Stimulated activated naive B cell treated with anti-CD40 and anti-IgM and Interleukin-4, amounts not matched to agents 10 μg/mL and 1 μg/mL and 100 μg/mL, for 72 hours (primary cell): ENCODE measurements around the gene SLC5A10.
A peak's percentile ranks its signal among the peaks of the same experiment; 100 is the strongest.
"Not testable (repeated sequence)": the region's sequence is repeated elsewhere in the genome, so short reads cannot be mapped to it uniquely, and the experiment has no call there.

Experiments
- ATAC-seq, 2 donors: fragments of 150-1000 bp; cut with Tn5 transposase; replicated peaks; 2 replicates each; pipeline ENCODE4 v1.10.0; 2021; ENCODE audit warnings: moderate library complexity in 1 of 2
- DNase-seq: peaks from one replicate; pipeline ENCODE4 v3.0.0; 2021
- H3K27ac Mint-ChIP-seq: one replicate; pipeline ENCODE4 v1.8.0; 2022; ENCODE audit warnings: mild to moderate bottlenecking, mixed read lengths
- H3K27me3 Mint-ChIP-seq, 2 donors: one replicate each; pipeline ENCODE4 v1.8.0; 2022; ENCODE audit warnings: mixed read lengths in 2 of 2
- H3K36me3 Mint-ChIP-seq, 2 donors: one replicate each; pipeline ENCODE4 v1.8.0; 2022; ENCODE audit warnings: mixed read lengths in 2 of 2, mild to moderate bottlenecking in 1 of 2
- H3K4me1 Mint-ChIP-seq, 2 donors: one replicate each; pipeline ENCODE4 v1.8.0; 2022; ENCODE audit warnings: mixed read lengths in 2 of 2, mild to moderate bottlenecking in 1 of 2
- H3K4me3 Mint-ChIP-seq, 2 donors: one replicate each; pipeline ENCODE4 v1.8.0; 2022; ENCODE audit warnings: mild to moderate bottlenecking in 2 of 2, mixed read lengths in 2 of 2, moderate library complexity in 1 of 2
- H3K9me3 Mint-ChIP-seq, 2 donors: one replicate each; pipeline ENCODE4 v1.8.0; 2022; ENCODE audit warnings: mixed read lengths in 2 of 2, mild to moderate bottlenecking in 1 of 2

SLC5A10 gene

DNA sequence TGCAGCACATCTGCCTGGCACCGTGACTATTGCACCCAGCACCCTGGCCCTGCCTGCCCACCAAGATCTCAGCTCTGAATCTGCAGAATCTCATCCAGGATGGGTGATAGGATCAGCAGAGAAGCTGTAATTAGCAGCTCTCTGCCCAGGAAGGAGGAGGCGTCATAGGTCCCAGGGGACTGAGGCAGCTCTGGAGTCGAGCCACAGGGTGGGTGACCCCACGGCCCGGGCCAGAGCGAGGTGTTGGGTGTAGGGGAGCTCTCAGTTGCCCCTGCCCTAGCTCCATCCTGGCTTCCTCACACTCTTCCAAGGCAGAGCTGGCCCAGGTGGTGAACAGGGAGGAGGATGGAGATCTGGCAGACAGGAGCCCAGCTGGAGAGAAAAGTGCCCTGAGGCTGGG is 70.8 kb downstream of the SLC5A10 start:
- ATAC-seq (no peak), DNase-seq (no peak)
- Mint-ChIP-seq H3K4me1 (peaks cover 26 to 31% of the 10 kb centered on the region in 2 donors), H3K27ac (peak overlapping the region; percentile 52), H3K27me3 (no peaks in the 10 kb centered on the region), H3K4me3 (no peak overlapping the region), H3K9me3 (no peaks in the 10 kb centered on the region), H3K36me3 (peaks cover 21 to 43% of the 10 kb centered on the region in 2 donors)

- Mint-ChIP-seq H3K36me3 (peaks cover 21 to 43% of the 10 kb centered on the region in 2 donors), H3K27ac (peak overlapping the region; percentile 52), H3K9me3 (no peaks in the 10 kb centered on the region), H3K4me1 (peaks cover 26 to 28% of the 10 kb centered on the region in 2 donors), H3K27me3 (no peaks in the 10 kb centered on the region), H3K4me3 (no peak overlapping the region)
- ATAC-seq (no peak), DNase-seq (no peak)
Observed at GRCh38 chr17:19023209-19023999, 71.4 kb downstream of the SLC5A10 start.

DNA sequence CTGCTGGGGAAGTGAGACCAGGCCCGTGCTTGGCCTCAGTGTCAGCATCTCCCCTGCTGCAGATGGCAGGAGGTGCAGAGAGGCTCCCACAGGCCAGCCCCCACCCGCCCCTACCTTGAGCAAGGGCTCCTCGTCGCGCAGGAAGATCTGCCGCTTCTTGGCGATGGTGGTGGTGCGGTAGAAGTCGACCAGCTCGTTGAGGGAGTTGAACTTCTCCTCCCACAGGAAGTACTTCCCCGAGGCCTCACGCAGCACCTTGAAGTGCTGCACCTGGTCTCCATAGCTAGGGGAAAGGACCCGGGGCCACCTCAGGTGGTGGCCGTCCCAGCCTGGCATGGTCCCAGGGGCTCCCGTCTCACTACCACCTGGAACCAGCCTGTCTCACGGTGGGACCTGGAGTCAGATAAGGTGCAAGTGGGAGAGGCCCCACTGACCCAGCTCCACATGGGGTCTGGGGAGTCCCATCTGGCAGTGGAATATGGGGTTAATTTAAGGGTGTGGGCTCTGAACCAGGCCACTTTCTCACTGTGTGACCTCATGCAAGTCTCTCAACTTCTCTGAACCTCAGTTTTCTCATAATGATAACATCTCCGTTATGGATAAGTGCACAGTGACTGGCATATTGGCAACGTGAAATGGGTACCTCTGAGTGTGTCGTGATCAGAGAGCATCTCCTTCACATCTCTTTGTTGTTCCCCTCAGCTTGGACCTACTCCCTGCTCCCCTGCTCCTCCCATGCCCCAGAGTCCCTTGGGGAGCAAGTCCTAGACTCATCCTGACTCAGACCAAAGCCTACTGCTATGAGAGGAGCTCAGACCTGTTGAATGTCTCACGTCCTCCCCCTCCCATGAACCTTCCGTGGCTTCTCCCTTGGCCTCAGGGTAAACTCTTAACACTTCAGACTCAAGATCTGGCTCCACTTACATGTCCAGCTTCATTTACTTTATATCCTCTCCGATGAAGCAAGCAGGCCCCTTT is 72.4 kb downstream of the SLC5A10 start:
- DNase-seq (no peak), ATAC-seq (peak in 1 of 2 donors; percentile 20)
- Mint-ChIP-seq H3K27ac (no peak overlapping the region), H3K4me1 (peaks cover 19 to 20% of the 10 kb centered on the region in 2 donors), H3K9me3 (no peaks in the 10 kb centered on the region), H3K27me3 (no peaks in the 10 kb centered on the region), H3K36me3 (peaks cover 15 to 39% of the 10 kb centered on the region in 2 donors), H3K4me3 (no peak overlapping the region)

- not testable (repeated sequence) for H3K27me3 Mint-ChIP-seq, DNase-seq, H3K27ac Mint-ChIP-seq
Observed at GRCh38 chr17:19028671-19029070, 76.7 kb downstream of the SLC5A10 start.

DNA sequence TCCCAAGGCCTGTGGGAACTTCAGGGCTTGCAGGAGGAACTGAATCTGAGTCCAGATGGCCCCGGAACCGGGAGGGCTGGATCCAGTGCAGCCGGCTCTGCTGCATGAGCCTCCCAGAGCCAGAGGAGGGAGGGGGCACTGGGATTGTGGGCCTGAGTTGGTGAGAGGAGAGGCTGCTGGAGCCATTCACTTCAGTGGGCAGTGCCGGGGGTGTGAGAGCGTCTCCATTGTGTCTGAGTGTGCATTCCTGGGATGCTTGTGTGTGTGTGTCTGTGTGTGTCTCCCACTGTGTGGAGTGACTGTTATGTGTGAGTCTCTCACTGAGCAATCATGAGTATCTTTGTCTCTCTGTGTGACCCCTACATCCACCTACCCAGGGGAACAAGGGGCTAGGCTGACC is 77.8 kb downstream of the SLC5A10 start:
- H3K9me3 Mint-ChIP-seq, H3K4me1 Mint-ChIP-seq, H3K4me3 Mint-ChIP-seq, DNase-seq, ATAC-seq, H3K27ac Mint-ChIP-seq, H3K27me3 Mint-ChIP-seq, H3K36me3 Mint-ChIP-seq: not testable (repeated sequence)

More at GRCh38 chr17:19028671-19029070, 76.7 kb downstream of the SLC5A10 start:
- not testable (repeated sequence) for H3K9me3 Mint-ChIP-seq, H3K4me1 Mint-ChIP-seq, ATAC-seq, H3K4me3 Mint-ChIP-seq
- H3K36me3 Mint-ChIP-seq, result peaks cover 3 to 11% of the 10 kb centered on the region in 2 donors

DNA sequence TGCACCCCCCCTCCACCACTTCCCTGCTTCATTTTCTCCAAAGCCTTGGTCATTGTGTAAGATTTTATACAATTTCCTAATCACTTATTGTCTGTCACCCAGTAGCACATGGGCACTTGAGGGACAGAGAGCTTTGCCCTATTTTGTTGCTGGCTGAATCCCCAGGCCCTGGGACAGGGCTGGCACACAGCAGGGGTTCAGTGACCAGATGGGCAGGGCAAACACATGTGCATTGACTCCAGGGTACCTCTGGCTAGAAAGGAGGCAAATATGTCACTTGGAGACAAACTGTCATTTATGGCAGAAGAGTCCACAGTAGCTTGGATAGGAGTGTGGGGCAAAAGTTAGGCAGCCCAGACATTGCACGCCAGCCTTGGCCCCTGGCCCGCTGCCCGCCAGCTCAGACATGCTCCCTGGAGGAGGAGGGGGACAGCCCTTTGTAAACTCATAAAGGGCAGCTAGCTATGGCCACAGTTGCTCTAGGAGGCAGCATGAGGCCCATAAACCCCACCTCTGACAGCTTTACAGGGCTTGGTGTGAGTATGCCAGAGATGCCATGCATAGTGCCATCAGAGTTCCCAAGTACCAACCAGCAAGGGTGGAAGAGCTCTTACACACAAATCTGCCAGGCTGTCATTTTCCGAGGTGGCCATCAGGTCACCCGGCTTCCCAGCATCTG is 78.9 kb downstream of the SLC5A10 start:
- not testable (repeated sequence) for H3K4me1 Mint-ChIP-seq, ATAC-seq, DNase-seq, H3K36me3 Mint-ChIP-seq, H3K27me3 Mint-ChIP-seq, H3K9me3 Mint-ChIP-seq, H3K27ac Mint-ChIP-seq, H3K4me3 Mint-ChIP-seq

DNA sequence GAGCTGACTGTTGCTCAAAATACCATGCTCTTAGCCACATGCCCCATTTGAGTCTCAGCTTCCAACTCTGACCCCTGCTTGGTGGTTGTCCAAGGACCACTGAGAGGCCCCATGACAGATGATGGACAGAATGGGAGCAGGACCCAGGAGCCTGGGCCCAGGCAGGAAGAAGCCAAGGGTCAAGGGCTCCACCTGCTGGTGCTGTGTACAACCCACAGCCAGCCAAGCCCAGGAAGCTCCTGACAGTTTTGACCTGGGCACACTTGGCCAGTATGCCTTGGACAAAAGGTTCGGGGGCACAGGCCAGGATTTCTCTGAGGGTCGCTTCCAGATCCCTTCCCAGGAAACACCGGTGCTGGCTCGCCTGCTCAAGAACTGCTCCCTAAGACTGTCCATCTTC is 79.8 kb downstream of the SLC5A10 start:
- not testable (repeated sequence) for H3K36me3 Mint-ChIP-seq, H3K4me3 Mint-ChIP-seq, H3K27me3 Mint-ChIP-seq, H3K9me3 Mint-ChIP-seq, H3K27ac Mint-ChIP-seq, H3K4me1 Mint-ChIP-seq
- ATAC-seq (peak; percentile 57 to 66), DNase-seq (peak; percentile 23)

DNA sequence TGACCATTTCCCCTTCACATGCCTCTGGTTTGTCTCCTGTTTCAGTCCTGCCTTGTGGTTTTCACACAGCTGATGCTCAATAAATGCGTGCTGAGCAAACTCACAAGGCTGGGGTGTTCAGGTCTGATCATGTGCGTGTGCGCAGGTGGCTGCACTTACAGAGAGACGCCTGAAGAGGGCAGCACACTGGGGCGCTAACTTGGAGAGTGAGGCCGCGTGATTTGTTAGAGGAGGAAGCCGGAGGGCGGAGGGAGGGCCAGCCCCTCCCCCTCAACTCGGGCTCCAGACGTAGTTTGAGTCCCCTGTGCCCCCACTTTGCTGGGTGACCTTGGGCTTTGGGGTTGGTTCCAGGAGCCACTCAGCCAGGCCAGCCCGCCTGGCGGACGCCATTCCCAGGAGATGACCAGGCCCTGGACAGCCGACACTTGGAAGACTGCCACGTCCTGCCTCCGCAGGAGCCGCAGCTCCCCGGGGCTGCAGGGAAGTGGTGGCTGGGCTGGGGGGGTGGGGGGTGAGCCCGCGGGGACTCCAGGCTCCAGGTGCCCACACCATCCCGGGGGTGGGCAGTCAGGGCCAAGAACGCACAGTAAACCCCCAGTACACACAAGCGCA is 80.5 kb downstream of the SLC5A10 start:
- not testable (repeated sequence) for H3K4me1 Mint-ChIP-seq, H3K27ac Mint-ChIP-seq, H3K9me3 Mint-ChIP-seq, H3K36me3 Mint-ChIP-seq, H3K27me3 Mint-ChIP-seq, H3K4me3 Mint-ChIP-seq, DNase-seq
- peak; percentile 73 to 75 for ATAC-seq

DNA sequence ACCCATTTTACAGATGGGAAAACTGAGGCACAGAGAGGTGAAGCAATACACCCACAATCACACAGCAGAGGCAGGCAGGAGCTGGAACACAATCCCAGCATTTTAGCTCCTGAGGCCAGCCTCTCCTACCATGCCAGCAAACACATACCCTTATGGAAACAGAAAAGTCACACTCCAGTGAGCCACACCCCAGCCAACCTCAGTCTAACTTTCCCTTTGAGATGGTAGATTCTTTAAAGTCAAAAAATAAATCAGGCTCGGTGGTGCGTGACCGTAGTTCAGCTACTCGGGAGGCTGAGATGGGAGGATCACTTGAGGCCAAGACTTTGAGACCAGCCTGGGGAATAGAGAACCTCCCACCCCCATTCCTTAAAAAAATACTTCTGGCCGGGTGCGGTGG is 84.2 kb downstream of the SLC5A10 start:
- not testable (repeated sequence) for H3K36me3 Mint-ChIP-seq, H3K27me3 Mint-ChIP-seq, H3K9me3 Mint-ChIP-seq, H3K4me1 Mint-ChIP-seq, H3K4me3 Mint-ChIP-seq, H3K27ac Mint-ChIP-seq, DNase-seq
- peak; percentile 52 to 63 for ATAC-seq

- H3K36me3 Mint-ChIP-seq, DNase-seq, ATAC-seq, H3K27me3 Mint-ChIP-seq, H3K9me3 Mint-ChIP-seq, H3K27ac Mint-ChIP-seq, H3K4me3 Mint-ChIP-seq, H3K4me1 Mint-ChIP-seq: not testable (repeated sequence)
Observed at GRCh38 chr17:19037547-19037946, 85.6 kb downstream of the SLC5A10 start.

- peak; percentile 10 to 23 for ATAC-seq
- not testable (repeated sequence) for H3K4me1 Mint-ChIP-seq, H3K4me3 Mint-ChIP-seq, H3K36me3 Mint-ChIP-seq, H3K27me3 Mint-ChIP-seq, DNase-seq, H3K27ac Mint-ChIP-seq, H3K9me3 Mint-ChIP-seq
Observed at GRCh38 chr17:19038007-19038406, 86.0 kb downstream of the SLC5A10 start.

DNA sequence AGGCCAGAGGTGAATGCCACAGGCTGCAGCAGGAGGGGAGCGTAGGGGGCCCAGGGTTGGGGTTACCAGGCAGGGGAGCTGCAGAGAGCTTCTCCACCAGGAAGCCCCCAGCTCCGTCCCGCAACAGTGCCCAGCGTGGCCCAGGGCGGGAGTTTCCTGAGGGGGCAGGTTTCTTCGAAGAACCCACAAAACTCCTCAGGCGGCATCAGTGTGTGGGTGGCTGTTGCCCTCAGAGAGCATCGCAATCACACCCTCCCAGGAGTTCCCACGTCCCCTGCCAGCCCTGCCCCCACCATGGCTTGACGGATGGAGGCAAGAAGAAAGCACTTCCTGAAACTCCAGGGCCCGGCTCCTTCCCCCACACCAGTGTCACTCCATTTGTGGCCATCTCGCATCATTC is 86.8 kb downstream of the SLC5A10 start:
- peak; percentile 49 to 54 for ATAC-seq
- not testable (repeated sequence) for H3K4me1 Mint-ChIP-seq, H3K27me3 Mint-ChIP-seq, H3K27ac Mint-ChIP-seq, H3K36me3 Mint-ChIP-seq, DNase-seq, H3K9me3 Mint-ChIP-seq, H3K4me3 Mint-ChIP-seq

DNA sequence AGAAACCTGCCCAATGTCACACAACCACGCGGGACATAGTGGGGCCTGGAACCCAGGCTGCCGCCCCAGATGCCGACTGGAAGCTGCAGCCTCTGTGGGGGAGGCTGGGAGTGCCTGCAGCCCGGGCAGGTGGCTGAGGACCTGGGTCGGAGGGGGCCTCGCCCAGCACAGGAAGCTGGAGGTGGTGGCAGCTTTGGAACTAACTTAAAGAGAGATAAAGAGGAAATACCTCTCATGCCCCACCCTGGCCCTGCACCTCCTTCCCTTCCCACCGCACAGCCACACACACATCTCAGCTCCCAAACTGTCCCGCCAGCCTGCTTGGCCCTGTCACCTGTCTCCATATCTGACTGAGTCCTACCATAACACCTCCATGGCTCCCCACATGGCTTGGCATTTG is 88.4 kb downstream of the SLC5A10 start:
- DNase-seq, H3K9me3 Mint-ChIP-seq, H3K27me3 Mint-ChIP-seq, H3K36me3 Mint-ChIP-seq, ATAC-seq, H3K27ac Mint-ChIP-seq, H3K4me1 Mint-ChIP-seq, H3K4me3 Mint-ChIP-seq: not testable (repeated sequence)

DNA sequence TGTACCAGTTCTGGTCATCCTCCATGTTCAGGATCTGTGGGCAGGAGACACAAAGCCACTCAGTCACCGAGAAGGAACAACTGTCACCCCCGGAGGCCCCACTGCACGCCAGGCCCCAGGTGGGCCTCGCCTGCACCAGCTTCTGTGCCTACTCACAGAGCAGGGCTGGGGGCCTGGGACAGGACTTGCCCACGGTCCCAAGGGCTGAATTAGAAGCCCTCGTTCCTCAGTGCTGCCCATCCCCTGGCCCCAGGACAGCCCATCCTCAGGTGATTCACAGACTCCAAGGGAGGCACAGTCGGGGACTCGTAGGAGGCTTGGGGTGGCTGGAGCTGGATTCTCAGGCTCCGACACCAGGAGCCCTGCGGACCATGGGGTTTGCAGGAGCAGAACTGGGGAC is 89.9 kb downstream of the SLC5A10 start:
- not testable (repeated sequence) for DNase-seq, H3K9me3 Mint-ChIP-seq, H3K4me1 Mint-ChIP-seq, H3K27ac Mint-ChIP-seq, H3K27me3 Mint-ChIP-seq, H3K4me3 Mint-ChIP-seq, ATAC-seq, H3K36me3 Mint-ChIP-seq
